DMS 273 (cell line): ENCODE measurements around the gene AKR1A1.
A peak's percentile ranks its signal among the peaks of the same experiment; 100 is the strongest.
"Not testable (repeated sequence)": the region's sequence is repeated elsewhere in the genome, so short reads cannot be mapped to it uniquely, and the experiment has no call there.

Experiments
- DNase-seq: peaks from one replicate; lab custom pipeline; 2025; ENCODE audit not compliant: unreplicated experiment; lab: John Stamatoyannopoulos, UW

Gene AKR1A1

GRCh38 chr1:45523516-45523915, 27.1 kb upstream of the AKR1A1 start:
- not testable (repeated sequence) for DNase-seq

- not testable (repeated sequence) for DNase-seq
Observed at GRCh38 chr1:45523975-45524374, 26.7 kb upstream of the AKR1A1 start.

GRCh38 chr1:45526135-45526644, 24.4 kb upstream of the AKR1A1 start:
- DNase-seq: no peak

- peak; percentile 25 for DNase-seq
Observed at GRCh38 chr1:45530632-45531135, 19.9 kb upstream of the AKR1A1 start.

GRCh38 chr1:45531873-45532272, 18.8 kb upstream of the AKR1A1 start:
- DNase-seq: no peak

- DNase-seq: no peak
Observed at GRCh38 chr1:45535988-45536766, 14.4 kb upstream of the AKR1A1 start.

GRCh38 chr1:45536886-45537285, 13.7 kb upstream of the AKR1A1 start:
- no peak for DNase-seq

GRCh38 chr1:45541193-45541592, 9.4 kb upstream of the AKR1A1 start:
- no peak for DNase-seq

GRCh38 chr1:45542591-45542990, 8.0 kb upstream of the AKR1A1 start:
- DNase-seq: no peak

- DNase-seq: no peak
Observed at GRCh38 chr1:45543581-45544417, 6.8 kb upstream of the AKR1A1 start.

GRCh38 chr1:45544530-45544929, 6.1 kb upstream of the AKR1A1 start:
- no peak for DNase-seq

GRCh38 chr1:45545019-45545493, 5.6 kb upstream of the AKR1A1 start:
- no peak for DNase-seq

- no peak for DNase-seq
Observed at GRCh38 chr1:45545553-45546310, 4.9 kb upstream of the AKR1A1 start.

GRCh38 chr1:45551684-45552083, 1.1 kb downstream of the AKR1A1 start:
- DNase-seq: no peak

GRCh38 chr1:45552331-45552730, 1.7 kb downstream of the AKR1A1 start:
- DNase-seq: peak; percentile 20

GRCh38 chr1:45554198-45554597, 3.6 kb downstream of the AKR1A1 start:
- no peak for DNase-seq

- peak; percentile 89 for DNase-seq
Observed at GRCh38 chr1:45557422-45557944, 6.9 kb downstream of the AKR1A1 start.

GRCh38 chr1:45563843-45564242, 13.2 kb downstream of the AKR1A1 start:
- no peak for DNase-seq

- DNase-seq: peak; percentile 36
Observed at GRCh38 chr1:45566722-45567121, 16.1 kb downstream of the AKR1A1 start.

GRCh38 chr1:45567911-45568310, 17.3 kb downstream of the AKR1A1 start:
- DNase-seq: no peak

GRCh38 chr1:45568421-45568820, 17.8 kb downstream of the AKR1A1 start:
- DNase-seq: no peak
